GM19035 (cell line): Measurements from ENCODE around the gene ABHD16A.

Experiments used
- ATAC-seq: cut with Tn5 transposase; IDR thresholded peaks from one replicate; pipeline ENCODE4 v1.9.1; 2021; ENCODE audit not compliant: unreplicated experiment

The ABHD16A gene

GRCh38 chr6:31732029-31732428, 28.9 kb upstream of the ABHD16A start:
- no peak for ATAC-seq

- no peak for ATAC-seq
Observed at GRCh38 chr6:31730631-31731086, 27.5 kb upstream of the ABHD16A start.

- no peak for ATAC-seq
Observed at GRCh38 chr6:31729979-31730630, 27.0 kb upstream of the ABHD16A start.

GRCh38 chr6:31729515-31729978, 26.4 kb upstream of the ABHD16A start:
- ATAC-seq = no peak

GRCh38 chr6:31728767-31729514, 25.8 kb upstream of the ABHD16A start, which contains the start of gene DDAH2:
DDAH2 (minus strand) TSS chr6:31729299; CDS start chr6:31729161, 138 bp downstream.
- ATAC-seq = no peak

GRCh38 chr6:31727717-31728671, 24.9 kb upstream of the ABHD16A start:
- ATAC-seq = no peak

- no peak for ATAC-seq
Observed at GRCh38 chr6:31727034-31727716, 24.1 kb upstream of the ABHD16A start.

- no peak for ATAC-seq
Observed at GRCh38 chr6:31725502-31726350, 22.6 kb upstream of the ABHD16A start.

GRCh38 chr6:31723980-31724691, 21.0 kb upstream of the ABHD16A start:
- no peak for ATAC-seq

- no peak for ATAC-seq
Observed at GRCh38 chr6:31723245-31723979, 20.3 kb upstream of the ABHD16A start, which contains the start of gene MPIG6B. MPIG6B (plus strand) TSS chr6:31723373; CDS start chr6:31723384, 11 bp downstream.

GRCh38 chr6:31722173-31722572, 19.0 kb upstream of the ABHD16A start:
- no peak for ATAC-seq

- ATAC-seq = no peak
Observed at GRCh38 chr6:31721351-31722020, 18.4 kb upstream of the ABHD16A start, which contains the start of gene LY6G6C. LY6G6C (minus strand) TSS chr6:31721746; CDS start chr6:31721679, 67 bp downstream.

- ATAC-seq = no peak
Observed at GRCh38 chr6:31720196-31720770, 17.2 kb upstream of the ABHD16A start.

- ATAC-seq = no peak
Observed at GRCh38 chr6:31719001-31719400, 15.9 kb upstream of the ABHD16A start.

GRCh38 chr6:31718265-31718664, 15.1 kb upstream of the ABHD16A start:
- ATAC-seq = no peak

- no peak for ATAC-seq
Observed at GRCh38 chr6:31717499-31718222, 14.5 kb upstream of the ABHD16A start.
